Measurements from ENCODE around the gene PRR7.

Gene PRR7

GRCh38 chr5:177440211-177440989 lies 6.2 kb upstream of the PRR7 start:
- TF ChIP-seq CTCF (IDR thresholded peaks at IDR 0.05; ENCODE audit: low read depth, low read length) = no peak
- no peak overlapping the region for H3K4me3 ChIP-seq (ENCODE audit: low read depth, low read length)

- TF ChIP-seq CTCF (IDR thresholded peaks at IDR 0.05; ENCODE audit: low read depth, low read length) = no peak
- no peak overlapping the region for H3K4me3 ChIP-seq (ENCODE audit: low read depth, low read length)
These were observed 5.4 kb upstream of the PRR7 start for GRCh38 chr5:177440990-177441780.

- TF ChIP-seq CTCF (IDR thresholded peaks at IDR 0.05; ENCODE audit: low read depth, low read length) = no peak
- H3K4me3 ChIP-seq (ENCODE audit: low read depth, low read length) = no peak overlapping the region
These were observed 4.4 kb upstream of the PRR7 start for GRCh38 chr5:177442066-177442826.

- no peak for TF ChIP-seq CTCF (IDR thresholded peaks at IDR 0.05; ENCODE audit: low read depth, low read length)
- H3K4me3 ChIP-seq (ENCODE audit: low read depth, low read length) = no peak overlapping the region
These were observed 3.2 kb upstream of the PRR7 start for GRCh38 chr5:177443144-177443983.

- no peak for TF ChIP-seq CTCF (IDR thresholded peaks at IDR 0.05; ENCODE audit: low read depth, low read length)
- H3K4me3 ChIP-seq (ENCODE audit: low read depth, low read length) = no peak overlapping the region
These were observed 2.2 kb upstream of the PRR7 start for GRCh38 chr5:177444106-177445051.

Measured in WI38 (cell line).